Measurements from ENCODE around the gene DNAJB8.

Gene DNAJB8

GRCh38 chr3:128468285-128468790, 1.6 kb upstream of the DNAJB8 start:
- Mint-ChIP-seq H3K36me3 (no peaks in the 10 kb centered on the region), H3K27ac (no peak overlapping the region), H3K9me3 (no peaks in the 10 kb centered on the region), H3K4me1 (peaks cover 32% of the 10 kb centered on the region), H3K4me3 (no peak overlapping the region)
- ATAC-seq (no peak), DNase-seq (ENCODE audit: low spot score in 2 of 2) (no peak)

- Mint-ChIP-seq H3K4me3 (no peak overlapping the region), H3K36me3 (no peaks in the 10 kb centered on the region), H3K27ac (peak overlapping the region; percentile 24), H3K4me1 (peaks cover 32% of the 10 kb centered on the region), H3K9me3 (no peaks in the 10 kb centered on the region)
- no peak for DNase-seq (ENCODE audit: low spot score in 2 of 2)
- ATAC-seq = no peak
These were observed 2.0 kb downstream of the DNAJB8 start for GRCh38 chr3:128464702-128465101.

- no peak overlapping the region for H3K27ac Mint-ChIP-seq
- DNase-seq (ENCODE audit: low spot score in 2 of 2) (no peak), ATAC-seq (no peak)
- H3K4me3 Mint-ChIP-seq = no peak overlapping the region
- no peaks in the 10 kb centered on the region for H3K36me3 Mint-ChIP-seq
- no peaks in the 10 kb centered on the region for H3K9me3 Mint-ChIP-seq
- H3K4me1 Mint-ChIP-seq = peaks cover 32% of the 10 kb centered on the region
These were observed 2.5 kb downstream of the DNAJB8 start for GRCh38 chr3:128464188-128464587.

- H3K36me3 Mint-ChIP-seq = no peaks in the 10 kb centered on the region
- DNase-seq (ENCODE audit: low spot score in 2 of 2) (no peak), ATAC-seq (no peak)
- H3K4me3 Mint-ChIP-seq = no peak overlapping the region
- H3K9me3 Mint-ChIP-seq = no peaks in the 10 kb centered on the region
- H3K27ac Mint-ChIP-seq = no peak overlapping the region
- H3K4me1 Mint-ChIP-seq = peaks cover 32% of the 10 kb centered on the region
These were observed 2.9 kb downstream of the DNAJB8 start for GRCh38 chr3:128463771-128464170.

- Mint-ChIP-seq H3K4me1 (peaks cover 32% of the 10 kb centered on the region), H3K4me3 (no peak overlapping the region), H3K36me3 (no peaks in the 10 kb centered on the region), H3K27ac (no peak overlapping the region), H3K9me3 (no peaks in the 10 kb centered on the region)
- no peak for DNase-seq (ENCODE audit: low spot score in 2 of 2)
- ATAC-seq = no peak
These were observed 3.3 kb downstream of the DNAJB8 start for GRCh38 chr3:128463354-128463753.

GRCh38 chr3:128462931-128463330, 3.8 kb downstream of the DNAJB8 start:
- Mint-ChIP-seq H3K27ac (no peak overlapping the region), H3K4me1 (peaks cover 32% of the 10 kb centered on the region), H3K9me3 (no peaks in the 10 kb centered on the region), H3K4me3 (no peak overlapping the region), H3K36me3 (no peaks in the 10 kb centered on the region)
- DNase-seq (ENCODE audit: low spot score in 2 of 2) (no peak), ATAC-seq (no peak)

- H3K9me3 Mint-ChIP-seq = no peaks in the 10 kb centered on the region
- ATAC-seq (no peak), DNase-seq (ENCODE audit: low spot score in 2 of 2) (no peak)
- H3K4me3 Mint-ChIP-seq = no peak overlapping the region
- H3K4me1 Mint-ChIP-seq = peaks cover 30% of the 10 kb centered on the region
- H3K36me3 Mint-ChIP-seq = no peaks in the 10 kb centered on the region
- no peak overlapping the region for H3K27ac Mint-ChIP-seq
These were observed 4.3 kb downstream of the DNAJB8 start for GRCh38 chr3:128462341-128462910.

GRCh38 chr3:128461731-128462130, 5.0 kb downstream of the DNAJB8 start:
- Mint-ChIP-seq H3K9me3 (no peaks in the 10 kb centered on the region), H3K36me3 (no peaks in the 10 kb centered on the region), H3K4me3 (no peak overlapping the region), H3K27ac (no peak overlapping the region), H3K4me1 (peaks cover 23% of the 10 kb centered on the region)
- ATAC-seq (no peak), DNase-seq (ENCODE audit: low spot score in 2 of 2) (no peak)

GRCh38 chr3:128459461-128459820, 7.2 kb downstream of the DNAJB8 start:
- Mint-ChIP-seq H3K27ac (no peak overlapping the region), H3K4me3 (no peak overlapping the region), H3K9me3 (no peaks in the 10 kb centered on the region), H3K4me1 (peaks cover 2% of the 10 kb centered on the region), H3K36me3 (no peaks in the 10 kb centered on the region)
- ATAC-seq (no peak), DNase-seq (ENCODE audit: low spot score in 2 of 2) (no peak)

GRCh38 chr3:128458746-128459460, 7.8 kb downstream of the DNAJB8 start:
- no peak overlapping the region for H3K27ac Mint-ChIP-seq
- no peaks in the 10 kb centered on the region for H3K36me3 Mint-ChIP-seq
- no peak overlapping the region for H3K4me3 Mint-ChIP-seq
- ATAC-seq (no peak), DNase-seq (ENCODE audit: low spot score in 2 of 2) (no peak)
- no peaks in the 10 kb centered on the region for H3K9me3 Mint-ChIP-seq
- no peaks in the 10 kb centered on the region for H3K4me1 Mint-ChIP-seq

GRCh38 chr3:128457937-128458336, 8.8 kb downstream of the DNAJB8 start:
- ATAC-seq (no peak), DNase-seq (ENCODE audit: low spot score in 2 of 2) (no peak)
- H3K27ac Mint-ChIP-seq = no peak overlapping the region
- no peaks in the 10 kb centered on the region for H3K4me1 Mint-ChIP-seq
- H3K36me3 Mint-ChIP-seq = no peaks in the 10 kb centered on the region
- H3K9me3 Mint-ChIP-seq = no peaks in the 10 kb centered on the region
- H3K4me3 Mint-ChIP-seq = no peak overlapping the region

- Mint-ChIP-seq H3K9me3 (no peaks in the 10 kb centered on the region), H3K27ac (no peak overlapping the region), H3K4me3 (no peak overlapping the region), H3K36me3 (no peaks in the 10 kb centered on the region), H3K4me1 (no peaks in the 10 kb centered on the region)
- ATAC-seq (no peak), DNase-seq (ENCODE audit: low spot score in 2 of 2) (no peak)
These were observed 9.6 kb downstream of the DNAJB8 start for GRCh38 chr3:128456776-128457715.

GRCh38 chr3:128455786-128456748, 10.6 kb downstream of the DNAJB8 start:
- Mint-ChIP-seq H3K27ac (no peak overlapping the region), H3K36me3 (peaks cover 2% of the 10 kb centered on the region), H3K9me3 (peaks cover under 1% of the 10 kb centered on the region), H3K4me3 (no peak overlapping the region), H3K4me1 (peaks cover under 1% of the 10 kb centered on the region)
- no peak for DNase-seq (ENCODE audit: low spot score in 2 of 2)
- no peak for ATAC-seq

GRCh38 chr3:128455116-128455515, 11.6 kb downstream of the DNAJB8 start:
- ATAC-seq (no peak), DNase-seq (ENCODE audit: low spot score in 2 of 2) (no peak)
- Mint-ChIP-seq H3K9me3 (peaks cover 3% of the 10 kb centered on the region), H3K4me3 (no peak overlapping the region), H3K27ac (no peak overlapping the region), H3K36me3 (peaks cover 5% of the 10 kb centered on the region), H3K4me1 (peaks cover 10% of the 10 kb centered on the region)

GRCh38 chr3:128454310-128454618, 12.4 kb downstream of the DNAJB8 start:
- H3K27ac Mint-ChIP-seq = peak overlapping the region; percentile 63
- peaks cover 15% of the 10 kb centered on the region for H3K4me1 Mint-ChIP-seq
- H3K4me3 Mint-ChIP-seq = no peak overlapping the region
- ATAC-seq (no peak), DNase-seq (ENCODE audit: low spot score in 2 of 2) (no peak)
- H3K9me3 Mint-ChIP-seq = peaks cover 3% of the 10 kb centered on the region
- H3K36me3 Mint-ChIP-seq = peaks cover 5% of the 10 kb centered on the region
